ENCODE data around the gene KPNA2.
"Not testable (repeated sequence)": the region's sequence is repeated elsewhere in the genome, so short reads cannot be mapped to it uniquely, and the experiment has no call there.

- TF ChIP-seq CTCF (optimal IDR thresholded peaks at IDR 0.05 in 1 of 3, IDR thresholded peaks at IDR 0.05 in 1 of 3, conservative IDR thresholded peaks at IDR 0.05 in 1 of 3; ENCODE audit: extremely low read depth in 1 of 3, insufficient read depth in 2 of 3, low read length in 3 of 3); EZH2 (IDR thresholded peaks at IDR 0.05; ENCODE audit: low read length): not testable (repeated sequence)
These were observed 51.1 kb downstream of the KPNA2 start for GRCh38 chr17:68086666-68087065.

Data from keratinocyte (primary cell).